SH-SY5Y (cell line): ENCODE results near the gene C19orf73.

Source experiments
- GATA2 ChIP-seq: IDR thresholded peaks from 2 replicates; pipeline ENCODE4 v1.6.1; 2011; ENCODE audit warnings: mild to moderate bottlenecking, low read depth, low read length
- GATA3 ChIP-seq: IDR thresholded peaks from 2 replicates; pipeline ENCODE4 v1.6.1; 2011; ENCODE audit warnings: low read depth, mild to moderate bottlenecking, low read length, moderate library complexity

- TF ChIP-seq GATA2 = no peak
- no peak for TF ChIP-seq GATA3
Measured at GRCh38 chr19:49148784-49149651, 30.1 kb upstream of the C19orf73 start.
